ENCODE results near the gene GALNT8. TPM values are rescaled to one million over a fixed set of nuclear protein-coding genes. Genes with fewer than 3 reads are reported as not detected.
A peak's percentile ranks its signal among the peaks of the same experiment; 100 is the strongest.

GALNT8 gene
- total and polyA plus RNA-seq, 4 experiments from 2014 or later, result 0.99 to 3.4 (median 1.6) TPM

- POLR2A ChIA-PET (ENCODE audit: partially characterized antibody), result no interaction called here
- no peaks in the 10 kb centered on the region for H3K9me3 ChIP-seq (ENCODE audit: control insufficient read depth in 1 of 2, low read length in 2 of 2)
- H3K4me3 Mint-ChIP-seq, result no peak overlapping the region
- H3K4me1 Mint-ChIP-seq, result no peaks in the 10 kb centered on the region
- intact Hi-C loops (cut with micrococcal nuclease), result no loop called here
- H3K27ac ChIP-seq (ENCODE audit: low read depth, low read length), result no peak overlapping the region
- peaks cover 0 to 4% (median under 1%) of the 10 kb centered on the region in 8 donors for H3K9me3 Mint-ChIP-seq
- no peaks in the 10 kb centered on the region for H3K4me1 ChIP-seq (ENCODE audit: insufficient read depth, low read length)
- H3K36me3 ChIP-seq (ENCODE audit: insufficient read depth, low read length), result no peaks in the 10 kb centered on the region
- DNase-seq, result no peak
- H3K4me3 ChIP-seq (ENCODE audit: low read length in 2 of 2), result no peak overlapping the region
- H3K27me3 ChIP-seq (ENCODE audit: insufficient read depth, low read length), result no peaks in the 10 kb centered on the region
- H3K36me3 Mint-ChIP-seq, result no peaks in the 10 kb centered on the region
- H3K27ac Mint-ChIP-seq, result no peak overlapping the region
- peaks cover 7 to 10% of the 10 kb centered on the region in 2 donors for H3K27me3 Mint-ChIP-seq
- CTCF ChIA-PET (ENCODE audit: partially characterized antibody), result no interaction called here
Observed at GRCh38 chr12:4794491-4794890, 74.3 kb downstream of the GALNT8 start.

GRCh38 chr12:4796216-4796615 lies 76.0 kb downstream of the GALNT8 start:
- H3K36me3 Mint-ChIP-seq, result no peaks in the 10 kb centered on the region
- no peaks in the 10 kb centered on the region for H3K27me3 ChIP-seq (ENCODE audit: insufficient read depth, low read length)
- no peaks in the 10 kb centered on the region for H3K36me3 ChIP-seq (ENCODE audit: insufficient read depth, low read length)
- H3K27me3 Mint-ChIP-seq, result peaks cover 7 to 10% of the 10 kb centered on the region in 2 donors
- ChIA-PET POLR2A (ENCODE audit: partially characterized antibody) (no interaction called here), CTCF (ENCODE audit: partially characterized antibody) (no interaction called here)
- H3K4me1 ChIP-seq (ENCODE audit: insufficient read depth, low read length), result no peaks in the 10 kb centered on the region
- no peak for DNase-seq
- no peak overlapping the region for H3K4me3 ChIP-seq (ENCODE audit: low read length in 2 of 2)
- H3K9me3 ChIP-seq (ENCODE audit: control insufficient read depth in 1 of 2, low read length in 2 of 2), result no peaks in the 10 kb centered on the region
- H3K9me3 Mint-ChIP-seq, result peaks cover 0 to 4% (median 3%) of the 10 kb centered on the region in 8 donors
- no peak overlapping the region for H3K27ac Mint-ChIP-seq
- no peaks in the 10 kb centered on the region for H3K4me1 Mint-ChIP-seq
- H3K27ac ChIP-seq (ENCODE audit: low read depth, low read length), result no peak overlapping the region
- intact Hi-C loops (cut with micrococcal nuclease), result no loop called here
- H3K4me3 Mint-ChIP-seq, result no peak overlapping the region

DNA sequence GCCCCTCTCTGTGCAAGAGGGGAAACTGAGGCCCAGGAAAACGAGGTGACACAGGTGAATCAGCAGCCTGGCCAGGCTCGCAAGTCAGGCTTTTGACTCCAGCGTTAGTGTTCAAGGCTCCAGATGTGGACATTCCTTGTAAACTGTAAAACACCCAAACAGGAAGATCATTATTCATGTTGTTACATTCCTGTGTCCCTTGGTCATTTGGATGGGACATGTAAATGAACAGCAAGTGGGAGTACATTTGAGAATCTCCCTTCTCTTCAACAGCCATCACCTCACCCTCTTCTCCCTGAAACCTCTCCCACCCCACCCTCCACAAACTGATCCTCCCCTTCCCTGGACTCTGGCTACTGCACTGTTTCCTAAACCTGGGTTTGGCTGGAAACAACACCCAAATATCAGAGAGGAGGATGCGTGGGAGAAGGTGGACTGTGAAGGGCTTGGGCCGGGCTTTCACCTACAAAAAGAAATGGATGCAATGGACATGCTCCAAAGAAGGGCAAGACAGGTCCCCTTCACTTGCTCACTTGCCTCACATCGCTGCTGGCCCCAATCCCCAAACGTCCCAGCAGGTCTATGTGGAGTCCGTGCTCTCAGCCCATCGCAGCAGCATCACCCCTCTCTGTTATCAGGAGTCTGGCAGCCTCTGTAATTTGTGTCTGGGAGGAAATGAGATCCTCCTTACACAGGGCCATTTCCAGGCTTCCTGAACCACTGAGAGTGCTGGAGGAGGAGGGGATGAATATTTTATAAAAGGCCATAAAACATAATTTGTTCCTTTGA lies 76.7 kb downstream of the GALNT8 start:
- no peaks in the 10 kb centered on the region for H3K36me3 ChIP-seq (ENCODE audit: insufficient read depth, low read length)
- no peak for DNase-seq
- no peaks in the 10 kb centered on the region for H3K4me1 ChIP-seq (ENCODE audit: insufficient read depth, low read length)
- Mint-ChIP-seq H3K4me1 (no peaks in the 10 kb centered on the region), H3K36me3 (no peaks in the 10 kb centered on the region), H3K27ac (no peak overlapping the region), H3K4me3 (no peak overlapping the region), H3K27me3 (peaks cover 7 to 10% of the 10 kb centered on the region in 2 donors), H3K9me3 (peaks cover 0 to 4% (median under 1%) of the 10 kb centered on the region in 8 donors)
- H3K27me3 ChIP-seq (ENCODE audit: insufficient read depth, low read length), result no peaks in the 10 kb centered on the region
- intact Hi-C loops (cut with micrococcal nuclease), result no loop called here
- CTCF ChIA-PET (ENCODE audit: partially characterized antibody), result no interaction called here
- H3K4me3 ChIP-seq (ENCODE audit: low read length in 2 of 2), result no peak overlapping the region
- no peaks in the 10 kb centered on the region for H3K9me3 ChIP-seq (ENCODE audit: control insufficient read depth in 1 of 2, low read length in 2 of 2)
- POLR2A ChIA-PET (ENCODE audit: partially characterized antibody), result no interaction called here
- no peak overlapping the region for H3K27ac ChIP-seq (ENCODE audit: low read depth, low read length)

DNA sequence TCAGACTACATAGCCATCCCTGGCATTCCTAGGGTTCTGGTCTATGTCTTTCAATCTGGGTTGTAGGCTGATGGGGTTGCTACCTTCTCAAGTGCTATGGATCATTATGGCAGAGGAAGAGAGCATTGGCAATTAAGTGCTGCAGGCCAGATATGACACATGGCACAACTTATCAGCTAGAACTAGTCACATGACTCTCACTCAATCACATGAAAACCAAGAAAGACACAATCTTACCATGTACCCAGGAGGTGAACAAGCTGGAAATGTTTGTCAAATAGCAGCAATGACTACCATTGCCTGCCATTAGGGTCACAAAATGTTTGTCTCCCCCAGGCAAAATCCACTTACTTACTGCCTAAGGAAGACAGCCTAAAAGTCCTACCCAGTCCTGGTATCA lies 80.4 kb downstream of the GALNT8 start:
- peaks cover 0 to 4% (median 0%) of the 10 kb centered on the region in 8 donors for H3K9me3 Mint-ChIP-seq

DNA sequence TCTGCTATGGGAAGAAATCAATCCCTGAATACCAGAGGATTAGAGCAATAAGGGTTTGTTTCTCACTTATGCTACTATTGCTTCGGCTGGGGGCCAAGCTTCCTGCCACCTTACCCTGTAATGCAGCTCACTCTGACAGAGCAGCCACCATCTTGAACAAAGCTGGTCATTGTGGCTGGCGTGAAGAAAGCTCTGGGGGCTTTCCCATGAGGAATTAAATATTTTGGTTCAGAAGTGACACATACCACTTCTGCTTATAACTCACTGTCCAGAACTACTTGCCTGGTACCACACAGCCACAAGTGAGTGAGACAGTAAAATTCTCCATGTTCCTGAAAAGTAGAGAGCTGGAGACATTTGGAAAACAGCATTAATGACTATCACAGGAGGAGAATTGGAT lies 82.6 kb downstream of the GALNT8 start:
- Mint-ChIP-seq H3K27ac (no peak overlapping the region), H3K36me3 (no peaks in the 10 kb centered on the region), H3K4me3 (no peak overlapping the region), H3K4me1 (peaks cover 16 to 18% (median 17%) of the 10 kb centered on the region in 4 donors), H3K9me3 (peaks cover 0 to 4% (median 0%) of the 10 kb centered on the region in 8 donors), H3K27me3 (peaks cover 4 to 8% of the 10 kb centered on the region in 2 donors)
- no peak overlapping the region for H3K4me3 ChIP-seq (ENCODE audit: low read length in 2 of 2)
- intact Hi-C loops (cut with micrococcal nuclease), result no loop called here
- POLR2A ChIA-PET (ENCODE audit: partially characterized antibody), result no interaction called here
- CTCF ChIA-PET (ENCODE audit: partially characterized antibody), result interaction anchor here (1.1 to 3.0 kb wide), 3 partner anchors 52 to 55 kb away, joined by 3 to 8 read pairs (median 3); no protein-coding TSS in a partner anchor
- no peaks in the 10 kb centered on the region for H3K9me3 ChIP-seq (ENCODE audit: control insufficient read depth in 1 of 2, low read length in 2 of 2)
- H3K27ac ChIP-seq (ENCODE audit: low read depth, low read length), result no peak overlapping the region
- no peaks in the 10 kb centered on the region for H3K36me3 ChIP-seq (ENCODE audit: insufficient read depth, low read length)
- DNase-seq, result no peak
- no peaks in the 10 kb centered on the region for H3K27me3 ChIP-seq (ENCODE audit: insufficient read depth, low read length)
- peaks cover 18% of the 10 kb centered on the region for H3K4me1 ChIP-seq (ENCODE audit: insufficient read depth, low read length)

More for the DNA sequence above, 80.4 kb downstream of the GALNT8 start:
- no peak for DNase-seq
- Histone ChIP-seq H3K27me3 (ENCODE audit: insufficient read depth, low read length) (no peaks in the 10 kb centered on the region), H3K4me1 (ENCODE audit: insufficient read depth, low read length) (no peaks in the 10 kb centered on the region), H3K36me3 (ENCODE audit: insufficient read depth, low read length) (no peaks in the 10 kb centered on the region), H3K27ac (ENCODE audit: low read depth, low read length) (no peak overlapping the region), H3K9me3 (ENCODE audit: control insufficient read depth in 1 of 2, low read length in 2 of 2) (no peaks in the 10 kb centered on the region), H3K4me3 (ENCODE audit: low read length in 2 of 2) (no peak overlapping the region)
- Mint-ChIP-seq H3K4me1 (no peaks in the 10 kb centered on the region), H3K27me3 (peaks cover 3 to 13% of the 10 kb centered on the region in 2 donors), H3K36me3 (no peaks in the 10 kb centered on the region), H3K4me3 (no peak overlapping the region), H3K27ac (no peak overlapping the region)
- intact Hi-C loops (cut with micrococcal nuclease), result no loop called here
- ChIA-PET CTCF (ENCODE audit: partially characterized antibody) (interaction anchor here (1.0 to 1.2 kb wide), 3 partner anchors 43 to 55 kb away, joined by 3 to 4 read pairs (median 3); no protein-coding TSS in a partner anchor), POLR2A (ENCODE audit: partially characterized antibody) (no interaction called here)

- Histone ChIP-seq H3K36me3 (ENCODE audit: insufficient read depth, low read length) (no peaks in the 10 kb centered on the region), H3K27ac (ENCODE audit: low read depth, low read length) (no peak overlapping the region), H3K9me3 (ENCODE audit: control insufficient read depth in 1 of 2, low read length in 2 of 2) (no peaks in the 10 kb centered on the region), H3K4me1 (ENCODE audit: insufficient read depth, low read length) (peaks cover 37% of the 10 kb centered on the region), H3K27me3 (ENCODE audit: insufficient read depth, low read length) (no peaks in the 10 kb centered on the region), H3K4me3 (ENCODE audit: low read length in 2 of 2) (no peak overlapping the region)
- intact Hi-C loops (cut with micrococcal nuclease), result no loop called here
- ChIA-PET CTCF (ENCODE audit: partially characterized antibody) (interaction anchor here (0.9 to 1.6 kb wide), 2 partner anchors 43 to 49 kb away, joined by 4 read pairs; no protein-coding TSS in a partner anchor), POLR2A (ENCODE audit: partially characterized antibody) (interaction anchor here (1.1 to 1.8 kb wide), 2 partner anchors 16 to 19 kb away, joined by 3 to 5 read pairs; no protein-coding TSS in a partner anchor)
- Mint-ChIP-seq H3K9me3 (no peaks in the 10 kb centered on the region), H3K27me3 (peaks cover 4 to 14% of the 10 kb centered on the region in 2 donors), H3K4me3 (peak overlapping the region in 7 of 8 donors; percentile 37 to 90 (median 78)), H3K27ac (peak overlapping the region in 5 of 7 donors; percentile 25 to 78 (median 33)), H3K36me3 (peaks cover 0 to 3% of the 10 kb centered on the region in 2 donors), H3K4me1 (peaks cover 29 to 45% (median 40%) of the 10 kb centered on the region in 4 donors)
- DNase-seq, result no peak
Observed at GRCh38 chr12:4806439-4807115, 86.4 kb downstream of the GALNT8 start.

Data from CD4-positive, alpha-beta memory T cell (primary cell).